Measurements from ENCODE around the gene HSD3B7.
"Not testable (repeated sequence)": the region's sequence is repeated elsewhere in the genome, so short reads cannot be mapped to it uniquely, and the experiment has no call there.

HSD3B7 gene

DNA sequence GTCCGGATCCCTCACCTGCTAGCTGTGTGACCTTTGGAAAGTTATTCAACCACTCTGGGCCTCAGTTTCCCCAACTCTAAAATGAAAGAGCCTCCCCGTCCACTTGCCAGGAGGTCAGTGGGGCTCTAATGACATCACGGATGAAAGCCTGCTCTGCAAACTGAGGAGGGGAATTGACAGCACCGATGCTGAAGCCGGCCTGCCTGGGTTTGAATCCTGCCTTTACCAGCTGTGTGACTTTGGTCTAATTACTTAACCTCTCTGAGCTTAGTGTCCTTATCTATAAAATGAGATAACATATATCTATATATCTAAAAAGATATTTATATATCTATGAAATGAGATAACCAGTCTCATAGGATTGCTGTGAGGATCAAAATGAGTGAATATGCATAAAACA is 23.5 kb downstream of the HSD3B7 start:
- no peak overlapping the region for H3K4me3 ChIP-seq (ENCODE audit: low read depth, low read length)
- no peak for TF ChIP-seq CTCF (IDR thresholded peaks at IDR 0.05; ENCODE audit: low read depth, low read length)
- DNase-seq (ENCODE audit: low read depth, low spot score): no peak
- in situ Hi-C loops (cut with HindIII; ENCODE audit: low sequenced_read_pairs): no loop called here

GRCh38 chr16:31009120-31009519 is 24.1 kb downstream of the HSD3B7 start:
- no peak for TF ChIP-seq CTCF (IDR thresholded peaks at IDR 0.05; ENCODE audit: low read depth, low read length)
- no peak for DNase-seq (ENCODE audit: low read depth, low spot score)
- in situ Hi-C loops (cut with HindIII; ENCODE audit: low sequenced_read_pairs): no loop called here
- peak overlapping the region; percentile 49 for H3K4me3 ChIP-seq (ENCODE audit: low read depth, low read length)

- no peak for DNase-seq (ENCODE audit: low read depth, low spot score)
- peak; percentile 10 for TF ChIP-seq CTCF (IDR thresholded peaks at IDR 0.05; ENCODE audit: low read depth, low read length)
- in situ Hi-C loops (cut with HindIII; ENCODE audit: low sequenced_read_pairs): no loop called here
- peak overlapping the region; percentile 49 for H3K4me3 ChIP-seq (ENCODE audit: low read depth, low read length)
These were observed 25.0 kb downstream of the HSD3B7 start for GRCh38 chr16:31009894-31010584.

GRCh38 chr16:31010585-31011325 is 25.7 kb downstream of the HSD3B7 start, which contains the start of gene STX1B:
STX1B (minus strand) TSS chr16:31010638; CDS start chr16:31010396, 242 bp downstream.
- in situ Hi-C loops (cut with HindIII; ENCODE audit: low sequenced_read_pairs): no loop called here
- TF ChIP-seq CTCF (IDR thresholded peaks at IDR 0.05; ENCODE audit: low read depth, low read length): no peak
- H3K4me3 ChIP-seq (ENCODE audit: low read depth, low read length): peak within 1 kb of the TSS; percentile 49
- peak; percentile 38 for DNase-seq (ENCODE audit: low read depth, low spot score)

DNA sequence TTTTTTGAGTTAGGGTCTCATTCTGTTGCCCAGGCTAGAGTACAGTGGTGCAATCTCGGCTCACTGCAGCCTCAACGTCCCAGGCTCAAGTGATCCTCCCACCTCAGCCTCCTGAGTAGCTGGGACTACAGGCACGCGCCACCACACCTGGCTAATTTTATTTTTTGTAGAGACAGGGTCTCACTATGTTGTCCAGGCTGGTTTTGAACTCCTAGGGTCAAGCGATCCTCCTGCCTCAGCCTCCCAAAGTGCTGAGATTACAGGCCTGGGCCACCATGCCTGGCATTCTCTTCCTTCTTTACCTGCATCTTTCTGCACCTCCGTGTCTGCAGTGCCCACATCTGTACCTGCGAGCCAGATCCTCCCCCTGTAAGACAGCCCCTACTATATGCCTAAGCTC is 26.8 kb downstream of the HSD3B7 start:
- DNase-seq (ENCODE audit: low read depth, low spot score); in situ Hi-C loops (cut with HindIII; ENCODE audit: low sequenced_read_pairs); H3K4me3 ChIP-seq (ENCODE audit: low read depth, low read length): not testable (repeated sequence)

DNA sequence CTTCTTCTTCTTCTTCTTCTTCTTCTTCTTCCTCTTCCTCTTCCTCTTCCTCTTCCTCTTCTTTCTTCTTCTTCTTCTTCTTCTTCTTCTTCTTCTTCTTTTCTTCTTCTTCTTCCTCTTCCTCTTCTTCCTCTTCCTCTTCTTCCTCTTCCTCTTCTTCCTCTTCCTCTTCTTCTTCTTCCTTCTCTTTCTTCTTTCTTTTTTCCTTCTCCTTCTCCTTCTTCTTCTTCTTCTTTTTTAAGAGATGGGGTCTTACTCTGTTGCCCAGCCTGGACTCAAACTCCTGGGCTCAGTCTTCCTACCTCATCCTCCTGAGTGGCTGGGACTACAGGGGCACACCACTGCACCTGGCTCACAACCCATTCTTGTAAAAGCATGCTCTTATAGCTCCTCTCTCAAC is 28.3 kb downstream of the HSD3B7 start:
- H3K4me3 ChIP-seq (ENCODE audit: low read depth, low read length); DNase-seq (ENCODE audit: low read depth, low spot score); in situ Hi-C loops (cut with HindIII; ENCODE audit: low sequenced_read_pairs): not testable (repeated sequence)

DNA sequence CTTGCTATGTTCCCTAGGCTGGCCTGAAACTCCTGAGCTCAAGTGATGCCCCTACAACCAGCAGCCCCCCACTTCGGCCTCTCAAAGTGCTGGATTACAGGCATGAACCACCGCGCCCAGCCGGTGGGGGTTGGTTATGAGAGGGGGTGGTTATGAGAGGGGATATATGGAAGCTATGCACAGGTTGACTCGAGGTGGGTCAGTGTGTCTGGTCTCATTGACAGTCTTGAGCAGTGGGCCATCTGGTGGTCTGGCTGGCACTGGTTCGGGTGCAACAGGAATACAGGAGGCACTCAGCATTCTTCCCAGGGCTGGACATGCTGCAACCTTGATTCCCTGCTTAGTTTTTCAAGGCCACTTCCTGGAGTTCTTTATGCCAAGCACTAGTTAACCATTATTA is 31.0 kb downstream of the HSD3B7 start:
- peak; percentile 19 for TF ChIP-seq CTCF (IDR thresholded peaks at IDR 0.05; ENCODE audit: low read depth, low read length)
- no peak overlapping the region for H3K4me3 ChIP-seq (ENCODE audit: low read depth, low read length)
- DNase-seq (ENCODE audit: low read depth, low spot score): no peak
- in situ Hi-C loops (cut with HindIII; ENCODE audit: low sequenced_read_pairs): no loop called here

DNA sequence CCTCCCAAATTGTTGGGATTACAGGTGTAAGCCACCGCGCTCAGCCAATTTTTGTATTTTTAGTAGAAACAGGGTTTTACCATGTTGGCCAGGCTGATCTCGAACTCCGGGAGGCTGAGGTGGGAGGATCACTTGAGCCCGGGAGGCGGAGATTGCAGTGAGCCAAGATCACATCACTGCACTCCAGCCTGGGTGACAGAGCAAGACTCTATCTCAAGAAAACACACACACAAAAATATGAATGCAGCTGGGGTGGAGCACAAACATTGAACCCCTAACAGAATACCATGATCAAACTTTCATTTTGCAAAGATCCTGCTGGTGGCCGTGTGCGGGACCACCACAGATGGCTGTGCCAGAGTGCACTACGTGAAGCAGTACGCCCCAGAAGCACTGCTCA is 32.7 kb downstream of the HSD3B7 start:
- H3K4me3 ChIP-seq (ENCODE audit: low read depth, low read length); DNase-seq (ENCODE audit: low read depth, low spot score); in situ Hi-C loops (cut with HindIII; ENCODE audit: low sequenced_read_pairs): not testable (repeated sequence)

Measured in astrocyte of the spinal cord (primary cell).